M059J (cell line): Measurements from ENCODE around the gene HEXIM1. TPM values are rescaled to one million over a fixed set of nuclear protein-coding genes. Genes with fewer than 3 reads are reported as not detected.

Source experiments
- DNase-seq: peaks from one replicate; pipeline ENCODE4 v3.0.0-alpha.2; 2012; ENCODE audit warnings: low read depth
- total RNA-seq: library from RNA; depleted of rRNA; stranded (reverse); fragments of >200 nt; shearing (Covaris generic); gene quantifications from 2 replicates; pipeline ENCODE4 v1.2.3, GENCODE V29; 2014; rRNA removed

The HEXIM1 gene, protein sequence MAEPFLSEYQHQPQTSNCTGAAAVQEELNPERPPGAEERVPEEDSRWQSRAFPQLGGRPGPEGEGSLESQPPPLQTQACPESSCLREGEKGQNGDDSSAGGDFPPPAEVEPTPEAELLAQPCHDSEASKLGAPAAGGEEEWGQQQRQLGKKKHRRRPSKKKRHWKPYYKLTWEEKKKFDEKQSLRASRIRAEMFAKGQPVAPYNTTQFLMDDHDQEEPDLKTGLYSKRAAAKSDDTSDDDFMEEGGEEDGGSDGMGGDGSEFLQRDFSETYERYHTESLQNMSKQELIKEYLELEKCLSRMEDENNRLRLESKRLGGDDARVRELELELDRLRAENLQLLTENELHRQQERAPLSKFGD
- total RNA-seq = 3.4 and 8.0 TPM in 2 replicates

DNA sequence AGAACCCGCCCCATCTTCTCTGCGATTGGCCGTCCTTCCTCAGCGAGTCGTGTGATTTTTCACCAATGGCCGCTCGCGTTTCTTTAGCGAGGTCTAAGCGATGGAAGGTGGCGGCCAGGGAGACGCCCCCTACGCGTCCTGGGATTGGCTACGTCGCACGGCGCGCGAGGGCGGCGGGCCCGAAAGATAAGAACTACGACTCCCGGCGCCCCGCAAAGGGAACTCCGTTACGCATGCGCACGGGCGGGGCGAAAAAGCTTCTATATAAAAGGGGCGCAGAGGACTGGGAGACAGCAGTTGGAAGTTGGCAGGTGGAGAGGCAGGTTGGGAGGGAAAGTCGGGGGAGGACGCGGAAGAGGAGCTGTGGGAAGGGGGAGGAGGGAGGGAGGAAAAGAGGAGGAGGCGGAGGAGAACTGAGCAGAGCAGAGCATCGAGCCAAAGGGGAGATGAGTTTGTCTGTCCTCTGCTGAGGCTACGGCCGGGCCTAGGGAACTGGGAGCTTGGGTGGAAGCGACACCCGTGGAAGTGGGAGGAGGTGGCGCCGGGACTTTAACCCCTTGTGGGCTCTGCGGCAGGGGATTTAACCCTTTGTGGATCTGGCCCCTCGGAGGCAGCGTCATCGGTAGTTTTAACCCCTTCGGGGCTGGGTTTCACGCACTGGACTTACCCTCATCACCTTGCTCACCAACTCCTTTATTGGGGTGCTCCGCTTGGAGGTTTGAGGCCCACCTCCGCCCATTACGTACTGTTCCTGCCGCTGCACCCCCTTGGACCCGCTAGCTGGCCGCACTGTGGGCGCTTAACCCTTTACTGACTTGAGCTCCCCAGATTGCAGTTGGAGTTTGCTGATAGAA, at the start of gene HEXIM1:
TSS of gene HEXIM1 (plus strand) at position 293 of the 854 bp plus-strand sequence. CDS start 716 bp downstream, outside the sequence.
- DNase-seq = peak; percentile 99

DNA sequence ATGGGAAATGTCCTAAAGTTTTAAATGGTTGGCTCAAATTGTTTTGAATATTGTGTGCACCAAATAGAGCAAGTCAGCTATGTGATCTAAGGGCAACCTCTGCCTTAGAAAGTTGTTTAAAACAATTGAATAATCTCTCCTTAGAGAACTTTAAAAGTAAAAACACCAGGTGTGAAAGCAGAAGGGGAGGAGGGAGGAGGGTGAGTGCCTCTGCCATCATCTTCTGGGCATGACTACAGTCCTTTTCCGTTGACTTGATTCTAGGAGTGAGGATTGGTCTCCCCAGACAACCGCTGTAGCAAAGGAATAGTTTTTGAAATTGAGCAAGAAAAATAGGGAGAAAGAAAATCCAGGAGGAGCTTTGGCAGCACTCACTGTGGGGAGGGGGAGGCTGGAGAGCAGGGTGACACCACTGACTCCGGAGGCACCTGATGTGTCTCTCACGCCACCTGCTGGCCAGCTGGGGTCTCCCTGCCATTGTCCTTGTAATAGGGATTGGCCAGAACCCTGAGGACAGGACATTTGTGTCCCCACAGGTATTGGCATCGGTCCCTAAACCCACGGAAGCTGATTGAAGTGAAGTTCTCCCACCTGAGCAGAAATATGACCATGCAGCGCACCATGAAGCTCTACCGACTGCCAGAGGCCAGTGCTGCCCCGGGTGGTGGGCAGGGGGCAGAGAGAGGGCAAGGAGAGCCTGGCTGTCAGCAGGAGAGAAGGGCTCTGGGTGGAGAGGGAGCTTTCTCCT, 49.2 kb upstream of the HEXIM1 start:
- DNase-seq = peak; percentile 73

DNA sequence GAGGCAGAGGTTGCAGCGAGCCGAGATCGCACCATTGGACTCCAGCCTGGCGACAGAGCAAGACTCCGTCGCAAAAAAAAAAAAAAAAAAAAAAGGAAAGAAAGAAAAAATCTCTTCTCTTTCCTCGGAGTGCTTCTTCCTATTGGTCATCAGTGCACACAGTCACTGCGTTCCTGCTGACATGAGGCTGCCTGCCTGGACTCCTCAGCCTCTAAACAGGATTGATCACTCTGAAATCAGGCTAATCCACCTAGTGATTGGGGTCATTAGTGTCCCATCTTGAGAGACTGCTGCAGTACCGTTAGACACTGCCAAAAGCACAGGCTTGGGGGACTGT, 46.8 kb upstream of the HEXIM1 start:
- no peak for DNase-seq

DNA sequence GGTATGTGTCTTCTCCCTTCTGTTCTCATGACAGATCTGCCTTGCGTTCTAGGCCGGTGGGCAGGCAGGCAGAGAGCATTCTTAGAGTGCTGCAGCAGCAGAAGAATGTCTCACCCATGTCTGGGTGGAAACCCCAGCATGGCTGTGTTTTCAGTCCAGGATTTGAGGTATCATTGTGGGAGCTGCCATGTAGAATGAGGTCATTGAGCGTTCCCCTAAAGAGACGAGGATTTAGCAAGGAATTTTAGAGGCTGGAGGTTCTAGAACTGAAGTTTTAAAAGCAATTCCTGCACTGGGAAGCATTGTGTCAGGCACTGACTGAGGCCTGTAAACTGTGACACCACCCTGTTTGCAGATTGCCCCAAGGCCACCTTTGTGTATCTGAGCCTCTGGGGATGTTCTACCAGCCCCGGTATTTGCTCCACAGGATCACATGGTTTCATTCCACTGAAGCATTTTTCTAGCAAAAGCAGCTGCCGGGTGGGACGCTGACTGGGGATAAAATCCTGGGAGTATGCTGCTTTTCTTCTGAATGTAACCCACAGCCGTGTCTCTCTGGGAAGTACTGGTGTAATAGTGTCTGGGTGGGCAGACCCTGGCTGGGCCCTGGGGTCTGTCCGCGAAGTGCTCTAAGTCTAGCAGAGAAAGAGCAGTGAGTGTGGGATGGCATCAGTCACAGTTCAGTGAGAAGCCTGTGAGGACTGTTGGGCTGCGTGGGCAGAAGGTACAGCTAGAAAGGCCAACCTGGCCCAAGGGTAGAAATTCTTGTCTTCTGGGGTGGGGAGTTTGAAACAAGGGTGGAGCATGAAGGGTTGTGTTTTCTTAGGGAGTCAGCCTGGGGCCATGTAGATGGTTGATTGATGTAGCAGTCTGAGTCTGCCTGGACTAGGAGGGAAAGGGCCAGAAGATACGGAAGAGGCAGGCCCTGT, 46.1 kb upstream of the HEXIM1 start:
- no peak for DNase-seq

DNA sequence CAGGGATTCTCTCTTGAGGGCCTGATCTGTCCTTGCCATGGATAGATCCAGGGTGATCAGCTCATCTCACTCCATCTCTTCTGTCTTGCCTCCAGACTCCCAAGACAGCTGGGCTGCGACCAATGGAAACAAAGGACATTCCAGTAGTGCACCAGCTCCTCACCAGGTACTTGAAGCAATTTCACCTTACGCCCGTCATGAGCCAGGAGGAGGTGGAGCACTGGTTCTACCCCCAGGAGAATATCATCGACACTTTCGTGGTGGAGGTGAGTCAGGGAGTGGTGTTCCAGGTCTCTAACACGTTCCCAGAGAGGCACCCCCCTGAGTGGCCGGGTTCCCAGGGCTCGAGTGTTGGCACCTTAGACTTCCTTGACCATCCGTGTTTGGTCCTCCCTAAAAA, 45.4 kb upstream of the HEXIM1 start:
- DNase-seq = no peak

DNA sequence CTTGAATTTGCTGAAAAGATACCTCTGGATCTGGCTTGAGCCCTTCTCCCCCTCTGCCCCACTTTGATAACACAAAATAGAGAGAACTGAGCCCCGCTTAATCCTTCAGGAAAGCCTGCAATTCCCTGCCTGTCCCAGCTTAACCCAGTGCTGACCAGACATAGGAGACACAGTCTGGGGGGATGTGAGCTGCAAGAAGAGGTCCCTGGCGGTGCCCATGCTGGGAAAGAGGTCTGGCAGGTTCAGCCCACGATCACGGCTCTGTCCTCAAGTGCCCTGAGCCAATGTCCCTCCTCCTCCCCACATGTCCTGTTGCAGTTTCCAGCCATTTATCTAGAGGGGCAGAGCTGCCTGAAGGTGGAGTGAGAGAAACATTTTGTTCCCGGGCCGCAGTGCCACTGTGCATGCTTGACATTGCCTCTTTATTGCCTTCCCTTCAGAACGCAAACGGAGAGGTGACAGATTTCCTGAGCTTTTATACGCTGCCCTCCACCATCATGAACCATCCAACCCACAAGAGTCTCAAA, 44.9 kb upstream of the HEXIM1 start:
- no peak for DNase-seq

DNA sequence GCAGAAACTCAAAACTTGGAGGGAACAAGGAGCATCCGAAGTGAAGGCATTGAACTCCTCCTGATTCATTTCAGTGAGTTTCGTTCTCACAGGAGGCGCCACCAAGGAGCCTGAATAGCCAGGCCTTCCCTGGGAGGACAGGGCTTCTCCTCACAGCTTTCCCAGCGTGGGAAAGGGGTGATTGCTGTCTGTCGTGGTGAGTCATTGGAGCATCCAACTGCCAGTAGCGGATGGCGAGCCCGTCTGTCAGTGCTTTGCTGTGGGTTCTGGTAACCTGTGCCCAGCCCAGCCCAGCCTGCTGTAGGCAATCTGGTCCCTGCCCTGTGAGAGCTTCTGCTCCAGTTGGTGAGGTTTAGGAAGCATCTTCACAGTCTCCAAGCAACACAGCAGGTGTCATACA, 44.2 kb upstream of the HEXIM1 start:
- no peak for DNase-seq

DNA sequence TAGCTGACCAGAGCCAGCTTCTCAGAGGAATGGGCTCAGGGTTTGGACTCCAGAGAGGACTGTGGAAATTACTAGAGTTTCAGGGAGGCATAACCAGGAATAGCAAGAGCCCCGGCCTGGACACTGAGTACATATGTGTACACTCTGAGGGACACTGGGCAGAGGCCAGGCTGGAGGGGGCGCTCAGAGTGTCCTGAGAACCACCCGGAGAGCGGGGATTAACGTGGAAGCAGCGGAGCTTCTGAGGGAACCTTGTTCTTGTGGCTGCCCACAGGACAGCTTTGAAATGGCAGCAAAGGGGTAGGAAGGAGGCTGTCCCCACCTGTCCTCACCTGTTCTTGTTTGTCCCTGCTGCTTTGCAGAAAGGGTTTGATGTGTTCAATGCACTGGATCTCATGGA, 43.8 kb upstream of the HEXIM1 start:
- no peak for DNase-seq

DNA sequence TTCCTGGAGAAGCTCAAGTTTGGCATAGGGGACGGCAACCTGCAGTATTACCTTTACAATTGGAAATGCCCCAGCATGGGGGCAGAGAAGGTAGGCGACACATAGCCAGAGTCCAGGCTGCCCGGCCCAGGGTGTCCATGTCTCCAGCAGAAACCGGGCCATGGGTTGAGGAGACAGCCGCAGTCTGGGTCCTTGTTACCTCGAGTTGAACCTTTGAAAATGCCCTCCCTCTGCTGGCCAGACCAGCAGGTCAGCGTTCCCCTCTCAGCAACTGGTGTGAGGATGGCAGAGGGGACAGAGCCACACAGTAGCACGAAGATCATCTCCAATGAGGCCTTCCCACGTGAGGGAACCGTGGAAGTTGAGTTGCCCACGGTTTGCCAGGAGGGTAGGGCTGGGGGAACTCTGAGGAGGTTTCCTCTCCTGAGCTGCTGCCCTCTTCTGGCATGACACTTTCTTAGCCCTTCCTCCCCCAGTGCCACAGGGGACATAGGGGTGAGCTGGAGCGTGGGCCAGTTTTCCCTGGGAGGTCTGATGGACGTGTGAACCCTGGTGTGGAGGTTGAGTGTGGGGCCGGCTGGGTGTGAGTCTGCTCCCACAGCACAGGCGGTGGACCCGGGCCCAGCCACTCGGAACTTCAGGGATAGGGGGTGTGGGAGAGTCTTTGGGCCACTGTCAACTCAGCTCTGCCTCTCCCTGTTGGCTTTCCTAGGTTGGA, 43.2 kb upstream of the HEXIM1 start:
- no peak for DNase-seq

DNA sequence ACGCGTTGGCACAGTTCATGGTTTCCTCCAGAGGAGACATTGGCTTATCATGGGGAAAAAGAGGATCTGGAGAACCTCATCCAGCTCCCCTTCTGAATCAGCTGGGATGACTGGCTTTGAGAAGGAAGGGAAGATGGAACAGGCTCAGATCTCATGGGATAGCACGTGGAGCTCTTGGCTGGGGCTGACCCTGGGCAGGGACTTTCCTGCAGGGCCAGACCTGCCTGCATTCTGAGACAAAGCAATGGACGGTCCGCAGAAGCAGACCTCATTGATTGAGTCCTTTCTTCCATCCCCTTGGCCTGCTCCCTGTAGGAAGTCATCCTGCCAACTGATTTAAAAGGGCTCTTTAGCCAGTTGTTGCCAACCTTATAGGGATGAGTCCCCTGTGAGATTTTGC, 42.2 kb upstream of the HEXIM1 start:
- no peak for DNase-seq

DNA sequence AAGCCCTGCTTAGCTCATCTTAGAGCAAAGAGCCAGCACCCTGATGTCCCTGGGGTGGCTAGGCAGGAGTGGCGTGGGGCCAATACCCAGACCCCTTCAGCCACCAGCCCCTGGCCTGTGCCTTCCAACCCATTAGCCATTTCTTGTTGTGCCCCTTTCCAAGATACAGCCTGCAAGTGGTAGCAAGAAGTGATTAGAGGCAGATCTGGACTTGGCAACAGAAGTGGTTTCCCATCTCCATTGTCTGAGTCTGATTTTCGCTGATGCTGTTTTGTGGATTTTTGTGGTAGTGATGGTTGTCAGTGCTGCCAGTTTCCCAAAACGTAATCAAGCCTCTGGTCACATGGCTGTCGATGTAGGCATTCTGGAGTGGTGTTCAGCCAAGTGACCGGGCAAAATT, 41.7 kb upstream of the HEXIM1 start:
- no peak for DNase-seq

DNA sequence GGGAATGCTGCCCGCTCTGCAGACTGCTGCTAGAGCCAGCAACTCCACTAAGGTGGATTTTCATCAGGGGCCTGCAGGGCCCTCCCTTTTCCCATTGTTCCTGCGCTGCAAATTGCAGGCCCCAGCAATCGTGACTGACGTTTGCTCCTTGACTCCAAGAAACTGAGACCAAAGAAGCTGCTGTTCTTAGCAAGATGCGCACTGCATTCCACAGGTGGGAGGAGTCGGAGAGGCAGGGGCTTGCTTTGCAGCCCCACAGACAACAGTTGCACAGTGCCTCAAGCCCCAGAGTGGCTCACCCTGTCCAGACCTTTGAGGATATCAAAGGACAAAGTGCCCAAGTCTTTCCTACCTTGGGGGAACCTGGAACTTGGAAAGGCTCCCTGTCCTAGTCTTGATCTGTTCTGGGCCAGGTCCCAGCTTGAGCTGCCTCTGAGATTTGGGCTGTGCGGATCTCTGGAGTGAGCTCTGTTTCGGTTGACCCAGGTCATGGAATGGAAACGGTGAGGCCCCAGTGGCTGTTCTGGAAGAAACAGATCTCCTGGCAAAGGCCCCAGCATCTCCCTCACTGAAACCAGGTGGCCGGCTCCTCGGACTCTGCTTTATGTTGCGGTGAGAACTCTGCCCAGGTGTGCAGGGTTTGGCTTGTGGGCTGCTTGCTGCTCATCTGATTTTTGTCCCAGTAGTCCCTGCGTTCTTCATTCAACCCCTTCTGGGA, 40.8 kb upstream of the HEXIM1 start:
- no peak for DNase-seq

DNA sequence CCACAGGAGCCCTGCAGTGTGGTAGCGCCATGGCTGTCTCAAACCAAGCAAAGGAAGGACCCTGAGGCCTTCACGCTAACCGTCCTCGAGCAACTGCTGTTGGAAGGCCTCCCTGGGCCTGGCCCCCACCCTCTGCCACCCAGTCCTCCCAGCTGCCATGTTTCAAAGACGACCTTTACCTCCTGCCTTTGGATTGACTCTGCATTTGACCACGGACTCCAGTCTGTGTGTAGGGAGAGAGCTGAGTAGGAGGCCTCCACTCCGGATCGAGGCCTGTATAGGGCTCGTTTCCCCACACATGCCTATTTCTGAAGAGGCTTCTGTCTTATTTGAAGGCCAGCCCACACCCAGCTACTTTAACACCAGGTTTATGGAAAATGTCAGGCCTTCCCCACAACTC, 40.2 kb upstream of the HEXIM1 start:
- DNase-seq = no peak

DNA sequence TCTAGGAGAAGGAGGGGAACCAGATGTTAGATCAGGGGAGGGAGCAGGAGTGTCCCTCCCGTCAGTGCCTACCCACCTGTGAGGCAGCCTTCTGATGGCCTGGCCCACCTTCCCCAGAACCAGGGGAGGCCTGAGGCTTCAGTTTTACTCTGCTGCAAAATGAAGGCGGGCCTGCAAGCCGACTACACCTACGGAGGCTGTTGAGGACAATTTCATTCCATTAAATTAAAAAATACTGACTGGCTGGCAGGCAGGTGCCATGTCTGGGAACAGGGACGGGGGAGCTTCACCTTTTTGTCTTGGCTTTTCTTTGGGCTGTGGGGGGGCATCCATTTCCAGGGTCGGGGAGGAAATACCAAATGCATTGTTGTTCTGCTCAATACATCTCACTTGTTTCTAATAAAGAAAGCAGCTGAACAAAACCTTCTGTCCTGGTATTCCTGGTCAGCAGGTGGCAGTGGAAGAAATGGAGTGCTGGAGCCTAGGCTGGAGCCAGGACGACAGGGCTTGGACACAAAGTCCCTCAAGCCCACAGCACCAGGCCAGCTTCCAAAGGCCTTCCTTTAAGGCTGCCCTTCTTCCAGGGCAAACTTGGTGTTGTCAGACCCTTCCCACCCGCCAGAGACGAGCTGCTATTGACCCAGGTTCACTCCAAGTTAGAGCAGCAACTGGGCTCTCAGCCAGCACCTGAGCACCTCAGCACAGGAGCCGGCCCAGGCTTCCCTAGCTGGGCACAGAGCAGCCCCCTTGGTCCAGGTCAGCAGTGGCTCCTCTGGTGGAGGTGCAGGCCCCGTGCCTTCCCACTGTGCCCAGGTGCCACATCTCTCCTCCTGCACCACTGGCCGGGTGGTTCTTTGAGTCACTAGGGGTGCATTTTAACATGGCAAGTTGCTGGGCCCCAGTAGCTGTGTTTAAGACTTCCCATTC, 39.4 kb upstream of the HEXIM1 start:
- DNase-seq = peak; percentile 26

DNA sequence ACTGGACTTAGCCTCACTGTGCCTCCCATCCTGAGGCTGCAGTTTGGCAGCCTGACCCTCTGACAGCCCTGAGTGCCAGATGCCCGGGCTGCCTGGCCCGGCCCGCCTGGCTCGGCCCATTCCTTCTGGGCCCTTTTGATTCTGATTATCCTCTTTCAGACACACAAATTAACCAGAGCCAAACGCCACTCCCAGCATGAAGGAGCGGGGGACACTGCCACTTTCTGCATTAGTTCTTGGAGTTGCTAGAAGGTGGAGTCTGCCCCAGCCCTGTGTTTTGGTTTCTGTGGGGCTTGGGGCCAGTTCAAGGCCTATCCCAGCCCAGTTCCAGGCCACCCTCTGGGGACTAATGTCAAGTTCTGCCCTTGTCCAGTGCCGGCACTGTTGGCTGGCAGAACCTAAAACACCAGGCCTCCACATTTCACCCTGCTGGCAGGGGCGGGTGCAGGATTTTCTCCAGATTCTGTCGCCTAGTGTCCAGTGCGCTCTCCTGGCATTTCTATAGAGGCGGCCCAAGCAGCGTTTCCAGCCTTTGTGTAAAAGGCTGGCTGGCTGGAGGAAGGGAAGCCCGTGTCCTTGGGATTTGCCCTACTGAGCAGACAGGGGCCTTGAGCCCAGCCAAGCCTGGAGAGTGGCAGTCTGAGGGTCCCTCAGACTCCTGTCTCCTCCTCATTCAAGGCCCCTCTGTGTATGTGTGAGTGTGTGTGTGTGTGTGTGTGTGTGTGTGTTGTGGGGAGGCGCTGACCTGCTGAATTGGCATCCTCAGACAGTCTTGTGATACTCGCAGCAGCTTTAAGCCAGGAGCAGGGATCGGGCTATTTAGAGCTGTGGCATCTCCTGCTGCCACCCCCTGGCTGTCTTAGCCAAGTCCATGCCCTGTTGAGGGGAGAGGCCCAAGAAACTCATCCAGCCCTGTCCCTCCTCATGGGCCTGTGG, 37.3 kb upstream of the HEXIM1 start:
- DNase-seq = no peak

DNA sequence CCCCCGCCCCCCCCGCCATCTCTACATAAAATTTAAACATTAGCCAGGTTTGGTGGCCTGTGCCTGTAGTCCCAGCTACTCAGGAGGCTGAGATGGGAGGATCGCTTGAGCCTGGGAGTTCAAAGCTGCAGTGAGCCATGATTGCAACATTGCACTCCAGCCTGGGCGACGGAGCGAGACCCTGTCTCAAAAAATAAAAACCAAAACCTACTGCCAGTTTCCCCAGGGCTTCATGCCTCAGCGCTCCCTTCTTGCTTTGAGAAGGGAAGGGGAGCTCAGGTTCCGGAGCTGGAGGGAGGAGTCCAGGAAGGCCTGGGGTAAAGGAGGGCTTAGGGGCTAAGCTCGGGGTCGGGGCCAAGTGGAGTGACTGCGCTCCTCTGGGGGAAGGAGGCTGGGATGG, 36.4 kb upstream of the HEXIM1 start:
- no peak for DNase-seq
